LNCaP clone FGC (cell line): Measurements from ENCODE around the gene MROH2B.

Experiments used
- DNase-seq: peaks from one replicate; pipeline ENCODE4 v3.0.0-alpha.2; 2011; ENCODE audit warnings: low read depth
- H3K4me3 ChIP-seq: 2 replicates; pipeline ENCODE4 v1.5.1; 2011; ENCODE audit warnings: mild to moderate bottlenecking, low read depth, low read length, control low read depth
- TF ChIP-seq, protein P1 (sequence below): IDR thresholded peaks from 2 replicates; pipeline ENCODE4 v1.5.1; 2012; ENCODE audit warnings: mild to moderate bottlenecking; ENCODE audit not compliant: control insufficient read depth, insufficient read depth; ENCODE audit errors: extremely low read depth

MROH2B gene

DNA sequence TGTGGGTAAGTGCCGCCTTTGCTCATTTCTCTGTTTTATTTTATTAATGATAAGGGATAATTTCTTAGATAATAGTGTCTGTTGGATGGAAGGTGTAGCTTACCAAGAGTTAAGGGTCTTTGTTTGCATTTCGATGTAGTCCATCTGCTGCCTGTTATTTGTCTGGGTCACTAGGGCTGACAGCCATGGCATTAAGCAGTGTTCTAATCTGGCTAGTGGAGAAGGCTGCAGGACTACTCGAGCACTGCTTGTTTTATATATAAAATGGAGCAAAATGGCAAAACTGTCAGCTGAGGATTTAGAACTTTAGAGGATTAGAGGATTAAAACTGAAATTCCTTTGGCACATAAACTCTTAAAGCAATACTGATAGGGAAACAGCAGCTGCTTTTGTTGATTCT, 94.3 kb downstream of the MROH2B start:
- no peak for DNase-seq
- TF ChIP-seq, protein P1, sequence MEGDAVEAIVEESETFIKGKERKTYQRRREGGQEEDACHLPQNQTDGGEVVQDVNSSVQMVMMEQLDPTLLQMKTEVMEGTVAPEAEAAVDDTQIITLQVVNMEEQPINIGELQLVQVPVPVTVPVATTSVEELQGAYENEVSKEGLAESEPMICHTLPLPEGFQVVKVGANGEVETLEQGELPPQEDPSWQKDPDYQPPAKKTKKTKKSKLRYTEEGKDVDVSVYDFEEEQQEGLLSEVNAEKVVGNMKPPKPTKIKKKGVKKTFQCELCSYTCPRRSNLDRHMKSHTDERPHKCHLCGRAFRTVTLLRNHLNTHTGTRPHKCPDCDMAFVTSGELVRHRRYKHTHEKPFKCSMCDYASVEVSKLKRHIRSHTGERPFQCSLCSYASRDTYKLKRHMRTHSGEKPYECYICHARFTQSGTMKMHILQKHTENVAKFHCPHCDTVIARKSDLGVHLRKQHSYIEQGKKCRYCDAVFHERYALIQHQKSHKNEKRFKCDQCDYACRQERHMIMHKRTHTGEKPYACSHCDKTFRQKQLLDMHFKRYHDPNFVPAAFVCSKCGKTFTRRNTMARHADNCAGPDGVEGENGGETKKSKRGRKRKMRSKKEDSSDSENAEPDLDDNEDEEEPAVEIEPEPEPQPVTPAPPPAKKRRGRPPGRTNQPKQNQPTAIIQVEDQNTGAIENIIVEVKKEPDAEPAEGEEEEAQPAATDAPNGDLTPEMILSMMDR = no peak
- no peak overlapping the region for H3K4me3 ChIP-seq

DNA sequence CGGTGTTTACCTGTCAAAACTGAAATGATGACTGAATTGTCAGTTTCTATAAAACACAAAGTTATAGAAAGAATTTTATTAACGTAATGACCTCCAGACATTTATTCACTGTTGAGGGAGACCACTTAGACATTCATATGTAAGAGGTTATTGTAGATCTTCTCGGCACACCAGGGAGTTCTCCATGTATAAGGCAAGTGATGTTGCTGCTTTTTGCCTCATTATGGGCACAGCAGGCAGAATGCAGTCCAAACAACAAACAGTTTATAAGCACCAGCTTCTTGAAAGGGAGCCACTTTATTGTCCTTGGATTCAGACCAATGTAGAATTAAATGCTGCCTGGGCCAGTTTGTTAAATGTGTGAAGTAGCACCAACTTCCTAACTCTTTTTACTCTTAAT, 95.1 kb downstream of the MROH2B start:
- H3K4me3 ChIP-seq = no peak overlapping the region
- DNase-seq = peak; percentile 40
- TF ChIP-seq, protein P1 = no peak

DNA sequence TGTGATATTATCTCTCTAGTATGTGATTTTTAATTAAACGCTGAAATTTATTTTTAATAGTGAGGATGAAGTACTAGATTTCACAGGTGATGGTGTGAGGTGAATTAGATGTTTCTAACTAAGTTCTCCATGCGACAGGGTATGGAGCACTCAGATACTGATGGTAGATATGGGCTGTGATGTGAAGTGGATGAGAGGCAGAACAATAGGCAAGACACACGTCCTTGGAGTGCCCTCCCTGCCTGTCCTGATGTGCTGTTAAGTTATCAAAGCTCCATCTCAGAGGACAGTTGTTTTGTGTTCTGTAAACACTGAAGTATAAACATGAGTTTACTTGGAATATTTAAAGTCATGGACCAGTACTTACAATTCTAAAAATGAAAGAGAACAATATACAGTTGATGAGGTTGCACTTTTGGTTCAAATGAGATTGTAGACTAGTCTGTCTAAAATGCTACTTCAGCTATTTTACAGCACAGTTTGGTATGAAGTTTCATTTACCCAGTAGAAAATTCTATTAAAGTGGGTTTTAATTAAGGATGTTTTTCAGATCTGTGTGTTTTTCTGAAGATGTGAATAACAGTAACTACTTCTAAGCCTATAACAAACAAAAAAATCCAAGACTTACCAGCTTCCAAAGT, 97.7 kb downstream of the MROH2B start:
- no peak for DNase-seq
- H3K4me3 ChIP-seq = no peak overlapping the region
- TF ChIP-seq, protein P1 = no peak

DNA sequence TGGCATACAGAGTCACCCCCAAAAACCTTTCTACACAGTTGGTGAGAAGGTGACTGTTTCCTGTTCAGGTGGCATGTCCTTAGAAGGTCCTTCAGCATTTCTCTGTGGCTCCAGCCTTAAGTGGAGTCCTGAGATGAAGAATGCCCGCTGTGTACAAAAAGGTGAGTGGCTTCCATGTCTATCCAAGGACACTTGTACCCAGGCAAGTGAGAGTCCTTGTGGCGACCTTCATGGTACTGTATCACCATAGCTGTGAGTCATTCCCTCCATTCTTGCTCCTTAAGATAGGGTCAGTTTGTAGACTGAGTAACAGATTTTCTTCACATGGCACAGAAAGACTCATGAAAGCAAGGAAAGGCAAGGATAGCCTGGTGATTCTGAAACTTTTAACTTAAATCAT, 98.7 kb downstream of the MROH2B start:
- DNase-seq = no peak
- TF ChIP-seq, protein P1 = no peak
- H3K4me3 ChIP-seq = no peak overlapping the region

DNA sequence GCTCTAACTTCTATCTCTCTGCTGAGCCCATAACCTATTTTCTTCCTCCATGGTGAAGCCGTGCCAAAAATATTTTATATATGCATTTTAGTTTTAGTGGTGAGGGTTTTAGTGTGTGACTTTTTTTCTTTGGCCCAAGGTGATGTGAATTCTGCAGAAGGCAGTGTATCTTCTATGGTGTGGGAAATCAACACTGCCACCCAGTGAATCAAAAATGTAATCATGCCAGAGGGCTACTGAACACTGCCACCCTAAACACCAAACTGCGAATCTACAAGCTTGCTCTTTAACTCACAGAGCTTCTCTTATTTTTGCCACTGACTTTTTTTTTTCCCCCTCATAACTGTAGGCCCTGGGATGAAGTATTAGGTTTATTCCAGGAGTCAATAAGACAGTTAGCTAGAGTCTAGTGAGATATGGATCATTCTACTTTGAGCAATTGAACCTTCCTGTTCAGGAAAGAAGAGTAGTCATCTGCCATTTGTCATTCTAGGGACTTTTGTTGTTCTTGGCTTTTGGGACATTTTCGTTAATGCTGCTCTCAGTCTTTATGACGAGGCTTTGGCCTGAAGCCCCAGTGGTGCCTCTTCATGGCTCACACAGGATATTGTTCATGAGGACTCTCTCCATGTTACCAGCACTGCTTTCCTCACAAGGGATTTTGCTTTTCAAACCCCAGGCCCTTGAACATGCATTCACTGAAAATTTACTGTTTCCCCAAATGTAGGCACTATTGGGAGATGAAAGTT, 108.8 kb downstream of the MROH2B start:
- TF ChIP-seq, protein P1 = peak; percentile 35
- no peak overlapping the region for H3K4me3 ChIP-seq
- no peak for DNase-seq

DNA sequence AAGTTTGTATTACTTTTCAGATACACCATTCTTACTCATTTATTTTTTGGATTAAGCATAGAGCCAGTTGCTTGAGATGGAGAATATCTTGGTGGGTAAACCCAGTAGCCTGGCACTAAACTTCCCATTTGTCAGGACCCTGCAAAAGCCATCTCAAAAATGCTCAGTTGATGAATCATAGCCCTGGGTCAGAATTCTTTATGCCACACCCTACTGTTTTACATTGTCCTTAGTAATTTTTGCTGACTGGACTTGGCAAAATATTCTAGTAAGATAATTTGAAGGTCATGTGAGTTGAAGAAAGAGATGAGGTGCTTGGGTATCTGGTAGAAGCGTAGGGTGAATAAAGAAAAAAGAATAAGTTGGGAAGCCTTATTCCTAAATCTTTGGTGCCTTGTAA, 111.1 kb downstream of the MROH2B start:
- TF ChIP-seq, protein P1 = no peak
- DNase-seq = no peak
- no peak overlapping the region for H3K4me3 ChIP-seq
